K562 (cell line): Measurements from ENCODE around the gene SLC5A10.

Source experiments
- CTCF ChIP-seq, 3 experiments: IDR thresholded peaks in 2 of 3; conservative IDR thresholded peaks in 1 of 3; 2 replicates each; pipeline ENCODE4 v1.5.1; 2011 to 2012; ENCODE audit warnings: low read length in 3 of 3, mild to moderate bottlenecking in 3 of 3, control low read depth in 2 of 3, improper control_type of control experiment in 1 of 3, inconsistent platforms in 1 of 3, low read depth in 1 of 3, mixed read lengths in 1 of 3, moderate library complexity in 1 of 3; ENCODE audit not compliant: insufficient read depth in 2 of 3
- IFI16 ChIP-seq: fragments of 250-450 bp; sonication (Bioruptor Pico); IDR thresholded peaks from 2 replicates; pipeline ENCODE4 v2.1.2; 2022; ENCODE audit warnings: mild to moderate bottlenecking, inconsistent platforms
- MTF1 ChIP-seq: fragments of 250-450 bp; sonication (Bioruptor Pico); IDR thresholded peaks from 2 replicates; pipeline ENCODE4 v1.9.0; 2021; ENCODE audit warnings: moderate library complexity, mild to moderate bottlenecking, inconsistent platforms, borderline replicate concordance
- SIN3A ChIP-seq, 2 experiments: fragments of 150-350 bp in 1 of 2; IDR thresholded peaks; 2 replicates each; pipeline ENCODE4 v1.6.1; 2011 to 2016; ENCODE audit warnings: borderline replicate concordance in 2 of 2, low read depth in 2 of 2, low read length in 2 of 2, mild to moderate bottlenecking in 2 of 2, moderate library complexity in 2 of 2; ENCODE audit not compliant: control insufficient read depth in 1 of 2
- USF1 ChIP-seq: sonication (generic); formaldehyde crosslinking; IDR thresholded peaks from 2 replicates; pipeline ENCODE4 v1.9.0; 2022; ENCODE audit warnings: mild to moderate bottlenecking, missing genetic modification reagents
- ZNF274 ChIP-seq: IDR thresholded peaks from 2 replicates; pipeline ENCODE4 v1.6.1; 2011; ENCODE audit warnings: low read depth, mild to moderate bottlenecking, low read length, moderate library complexity, borderline replicate concordance

GRCh38 chr17:18925187-18925586 is 26.8 kb upstream of the SLC5A10 start:
- TF ChIP-seq MTF1 (CRISPR knock-in tag): no peak
- no peak for TF ChIP-seq CTCF (IDR thresholded peaks at IDR 0.05 in 2 of 3, conservative IDR thresholded peaks at IDR 0.05 in 1 of 3; ENCODE audit: insufficient read depth in 2 of 3, low read depth in 1 of 3, low read length in 3 of 3)
- TF ChIP-seq SIN3A (IDR thresholded peaks at IDR 0.05; ENCODE audit: borderline replicate concordance in 2 of 2, control insufficient read depth in 1 of 2, low read depth in 2 of 2, low read length in 2 of 2): no peak
- TF ChIP-seq IFI16 (CRISPR knock-in tag): no peak
- TF ChIP-seq ZNF274: no peak
- TF ChIP-seq USF1: no peak
